Body of pancreas (tissue), 4 donors: ENCODE measurements around the gene MYO5A.

Source experiments
- POLR2A ChIP-seq, 3 donors: fragments of 450-650 bp; IDR thresholded peaks; one replicate each; pipeline ENCODE4 v1.6.1; 2016; ENCODE audit warnings: antibody characterized with exemption in 3 of 3, mild to moderate bottlenecking in 2 of 3
- TF ChIP-seq, protein P1 (sequence below), 7 experiments: fragments of 450-650 bp in 4 of 7; fragments of 200-600 bp in 3 of 7; sonication (generic) in 3 of 7; IDR thresholded peaks; one replicate each; pipeline ENCODE4 v1.5.1; 2016 to 2019; ENCODE audit warnings: antibody characterized with exemption in 7 of 7

GRCh38 chr15:52329987-52330386 is 198.7 kb downstream of the MYO5A start:
- TF ChIP-seq, protein P1, sequence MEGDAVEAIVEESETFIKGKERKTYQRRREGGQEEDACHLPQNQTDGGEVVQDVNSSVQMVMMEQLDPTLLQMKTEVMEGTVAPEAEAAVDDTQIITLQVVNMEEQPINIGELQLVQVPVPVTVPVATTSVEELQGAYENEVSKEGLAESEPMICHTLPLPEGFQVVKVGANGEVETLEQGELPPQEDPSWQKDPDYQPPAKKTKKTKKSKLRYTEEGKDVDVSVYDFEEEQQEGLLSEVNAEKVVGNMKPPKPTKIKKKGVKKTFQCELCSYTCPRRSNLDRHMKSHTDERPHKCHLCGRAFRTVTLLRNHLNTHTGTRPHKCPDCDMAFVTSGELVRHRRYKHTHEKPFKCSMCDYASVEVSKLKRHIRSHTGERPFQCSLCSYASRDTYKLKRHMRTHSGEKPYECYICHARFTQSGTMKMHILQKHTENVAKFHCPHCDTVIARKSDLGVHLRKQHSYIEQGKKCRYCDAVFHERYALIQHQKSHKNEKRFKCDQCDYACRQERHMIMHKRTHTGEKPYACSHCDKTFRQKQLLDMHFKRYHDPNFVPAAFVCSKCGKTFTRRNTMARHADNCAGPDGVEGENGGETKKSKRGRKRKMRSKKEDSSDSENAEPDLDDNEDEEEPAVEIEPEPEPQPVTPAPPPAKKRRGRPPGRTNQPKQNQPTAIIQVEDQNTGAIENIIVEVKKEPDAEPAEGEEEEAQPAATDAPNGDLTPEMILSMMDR (IDR thresholded peaks at IDR 0.05), result no peak
- no peak for TF ChIP-seq POLR2A (IDR thresholded peaks at IDR 0.05)
